Effector CD8-positive, alpha-beta T cell (primary cell): Measurements from ENCODE around the gene TSPAN7.

ENCODE experiments used
- DNase-seq: peaks from one replicate; lab custom pipeline; 2025; lab: John Stamatoyannopoulos, UW

TSPAN7 gene

DNA sequence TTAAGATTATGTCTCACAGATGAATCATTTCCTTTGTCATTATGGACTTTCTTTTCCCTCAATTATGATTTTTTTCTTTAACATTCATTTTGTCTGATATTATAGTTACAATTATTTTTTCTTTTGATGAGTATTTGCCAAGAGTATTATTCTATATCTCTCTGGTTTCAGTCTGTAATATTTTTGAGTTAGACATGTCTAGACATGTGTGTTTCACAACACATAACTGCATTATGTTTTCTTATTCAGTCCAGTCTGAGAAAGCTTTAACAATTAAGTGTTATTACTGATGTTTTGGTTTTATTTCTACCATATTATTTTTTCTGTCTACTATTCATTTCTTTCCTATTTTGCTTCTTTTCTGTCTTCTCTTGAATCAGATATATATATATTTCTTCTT lies 131.6 kb downstream of the TSPAN7 start:
- no peak for DNase-seq

DNA sequence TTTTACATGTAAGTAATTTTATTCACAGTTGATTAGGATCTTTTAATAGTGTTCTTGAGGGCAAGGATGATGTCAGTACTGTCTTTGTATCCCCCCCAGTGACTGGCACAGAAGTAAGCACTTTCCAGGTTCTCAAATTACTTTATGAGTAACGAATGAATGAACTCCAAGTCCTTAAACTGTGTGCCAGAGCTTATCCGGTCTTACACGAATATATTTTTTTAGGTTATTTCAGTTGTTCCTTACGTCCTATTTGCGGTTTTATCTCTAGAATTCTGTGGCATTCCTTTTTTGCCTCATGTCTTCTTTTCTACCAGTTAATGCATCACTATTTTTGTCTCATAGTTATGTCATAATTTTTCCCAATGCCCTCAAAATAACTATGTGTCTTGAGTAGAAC lies 133.1 kb downstream of the TSPAN7 start:
- no peak for DNase-seq

GRCh38 chrX:38697461-38697860 lies 136.1 kb downstream of the TSPAN7 start:
- no peak for DNase-seq

DNA sequence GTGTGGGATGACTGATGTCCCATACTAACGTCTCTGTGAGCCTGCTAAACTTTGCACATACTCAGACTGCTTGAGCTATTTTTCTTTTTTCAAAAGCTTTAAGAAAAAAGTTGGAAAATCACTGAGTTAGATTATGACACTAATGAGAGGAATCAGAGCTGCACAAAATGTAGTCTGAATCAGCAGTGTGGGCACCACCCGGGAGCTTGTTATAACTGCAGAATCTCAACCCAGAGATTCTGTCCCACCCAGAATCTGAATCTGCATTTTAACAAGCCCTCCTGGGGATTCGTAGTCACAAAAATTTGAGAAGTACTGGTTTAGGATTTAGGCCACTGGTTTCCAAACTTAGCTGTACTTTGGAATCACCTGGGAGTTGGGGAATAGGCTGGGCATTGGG lies 137.8 kb downstream of the TSPAN7 start:
- DNase-seq = no peak

- DNase-seq = no peak
Observed at GRCh38 chrX:38699696-38700095, 138.4 kb downstream of the TSPAN7 start.

DNA sequence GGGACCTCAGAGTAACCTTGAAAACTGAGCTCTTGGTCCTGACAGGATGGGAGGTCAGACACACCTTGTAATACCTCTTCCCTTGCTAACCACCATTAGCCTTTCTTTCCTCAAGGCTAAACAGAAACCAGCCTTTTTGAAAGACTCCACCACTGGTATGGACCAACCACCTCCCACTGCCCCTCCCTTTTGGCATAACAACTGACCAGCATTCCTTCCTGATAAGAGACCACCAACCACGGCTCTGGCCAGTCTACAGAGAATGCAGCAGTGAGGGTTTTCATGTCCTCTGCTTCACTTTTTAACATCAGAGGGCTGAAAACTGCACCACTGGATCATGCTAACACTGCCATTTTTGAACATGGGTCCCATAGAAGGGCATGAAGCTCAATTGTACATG lies 139.7 kb downstream of the TSPAN7 start:
- DNase-seq = no peak

DNA sequence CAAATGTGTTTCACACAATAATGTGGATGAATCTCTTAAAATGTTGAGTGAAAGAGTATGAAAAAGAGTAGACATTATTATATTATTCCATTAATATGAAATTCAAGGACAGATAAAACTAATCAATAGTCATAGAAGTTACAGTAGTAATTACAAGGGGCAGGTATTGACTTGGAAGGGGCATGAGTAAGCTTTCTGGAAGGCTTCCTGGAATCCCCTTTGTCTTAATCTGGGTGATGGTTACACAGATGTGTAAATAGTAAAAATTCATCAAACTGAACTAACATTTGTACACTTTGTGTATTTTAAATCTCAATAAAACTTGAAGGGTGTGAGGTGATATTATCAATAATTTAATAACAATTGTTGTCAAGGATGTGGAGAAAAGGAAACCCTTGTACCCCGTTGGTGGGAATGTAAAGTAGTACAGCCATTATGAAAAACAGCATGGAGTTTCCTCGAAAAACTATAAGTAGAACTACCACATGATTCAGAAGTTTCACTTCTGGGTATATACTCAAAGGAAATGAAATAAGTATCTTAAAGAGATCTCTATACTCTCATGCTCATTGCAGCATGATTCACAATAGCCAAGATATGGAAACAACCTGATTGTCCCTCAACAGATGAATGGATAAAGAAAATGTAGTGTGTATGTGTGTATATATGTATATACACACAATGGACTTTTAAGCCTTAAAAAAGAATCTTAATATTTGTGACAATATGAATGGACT lies 143.0 kb downstream of the TSPAN7 start:
- DNase-seq = no peak

GRCh38 chrX:38717871-38718270 lies 156.5 kb downstream of the TSPAN7 start:
- no peak for DNase-seq

DNA sequence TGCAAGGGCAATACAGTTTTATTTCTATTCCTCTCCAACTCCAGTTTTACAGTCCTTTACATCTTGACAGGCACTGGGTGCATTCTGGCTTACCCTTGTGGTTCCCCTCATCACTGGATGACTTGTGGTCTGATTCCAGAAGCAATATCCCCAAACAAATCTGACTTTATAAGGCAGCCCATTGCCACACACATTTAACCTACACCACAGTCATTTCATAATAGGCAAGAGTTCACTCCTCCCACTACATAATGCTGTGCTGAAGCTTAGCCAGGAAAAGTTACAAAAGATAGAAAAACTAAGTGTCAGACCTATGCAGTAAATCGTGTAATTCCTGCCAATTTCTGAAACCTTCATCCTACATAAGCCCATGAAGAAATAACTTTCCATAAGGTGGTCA lies 157.0 kb downstream of the TSPAN7 start:
- no peak for DNase-seq

GRCh38 chrX:38726612-38727011 lies 165.3 kb downstream of the TSPAN7 start:
- no peak for DNase-seq

- no peak for DNase-seq
Observed at GRCh38 chrX:38727668-38728067, 166.3 kb downstream of the TSPAN7 start.

DNA sequence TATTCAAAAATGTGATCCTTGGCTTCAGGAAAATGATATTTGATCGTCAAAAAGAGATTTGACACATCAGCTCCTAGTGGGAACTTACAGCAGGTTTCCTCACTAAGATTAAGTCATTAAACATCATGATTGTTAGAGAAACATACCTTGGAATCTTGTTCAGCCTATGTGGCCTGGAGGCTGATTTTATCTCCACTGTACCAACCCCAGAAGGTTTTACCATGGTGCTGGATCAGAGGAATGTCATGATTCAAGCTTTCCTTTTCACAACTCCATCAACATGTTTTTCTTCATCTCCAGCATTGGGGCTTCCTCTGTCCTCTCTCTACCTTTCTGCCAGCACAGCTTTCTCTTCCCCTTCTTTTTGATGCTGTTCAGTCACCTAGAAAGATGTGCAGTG lies 171.5 kb downstream of the TSPAN7 start:
- DNase-seq = no peak
